HG03442 (cell line): ENCODE results near the gene BHLHA15.

Experiments used
- ATAC-seq: cut with Tn5 transposase; IDR thresholded peaks from one replicate; pipeline ENCODE4 v1.9.1; 2021; ENCODE audit warnings: mild to moderate bottlenecking, moderate library complexity; ENCODE audit not compliant: unreplicated experiment

Gene BHLHA15

DNA sequence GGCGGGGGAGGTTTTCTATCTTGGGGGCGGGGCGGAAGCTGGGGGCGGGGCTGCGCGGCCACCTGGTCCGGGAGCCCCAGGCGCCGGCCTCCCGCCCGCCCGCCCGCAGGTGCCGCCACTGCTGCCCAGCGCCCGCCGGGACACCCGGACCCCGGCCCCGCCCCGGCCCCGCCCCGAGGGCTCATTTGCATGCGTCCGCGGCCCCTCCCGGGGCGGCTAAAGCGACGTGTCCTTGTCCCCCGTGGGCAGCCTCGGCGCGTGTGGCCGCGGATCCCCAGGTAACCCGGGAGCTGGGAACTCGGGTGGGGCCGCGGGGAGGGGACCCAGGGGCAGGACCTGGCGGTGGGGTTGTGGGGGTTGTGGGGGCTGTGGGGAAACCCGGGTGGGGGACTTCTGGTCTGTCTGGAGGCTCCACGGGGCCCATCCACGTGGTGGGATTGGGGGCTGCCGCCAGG, at the start of gene BHLHA15:
TSS of gene BHLHA15 (plus strand) at position 219 of the 455 bp plus-strand sequence. CDS start 871 bp downstream, outside the sequence.
- no peak for ATAC-seq

DNA sequence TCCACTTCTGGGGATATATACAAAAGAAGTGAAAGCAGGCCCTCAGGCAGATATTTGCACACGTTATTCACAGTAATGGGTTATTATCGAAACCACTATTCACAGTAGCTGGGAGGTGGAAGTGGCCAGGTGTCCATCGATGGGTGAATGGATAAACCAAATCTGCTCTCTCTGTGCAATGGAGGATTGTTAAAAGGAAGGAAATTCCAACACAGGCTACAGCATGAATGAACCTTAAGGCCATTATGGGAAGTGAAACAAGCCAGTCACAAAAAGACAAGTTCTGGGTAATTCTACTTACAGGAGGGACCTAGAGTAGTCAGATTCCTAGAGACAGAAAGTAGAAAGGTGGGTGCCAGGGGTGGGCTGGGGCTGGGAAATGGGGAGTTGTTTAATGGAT, 48.5 kb upstream of the BHLHA15 start:
- no peak for ATAC-seq

DNA sequence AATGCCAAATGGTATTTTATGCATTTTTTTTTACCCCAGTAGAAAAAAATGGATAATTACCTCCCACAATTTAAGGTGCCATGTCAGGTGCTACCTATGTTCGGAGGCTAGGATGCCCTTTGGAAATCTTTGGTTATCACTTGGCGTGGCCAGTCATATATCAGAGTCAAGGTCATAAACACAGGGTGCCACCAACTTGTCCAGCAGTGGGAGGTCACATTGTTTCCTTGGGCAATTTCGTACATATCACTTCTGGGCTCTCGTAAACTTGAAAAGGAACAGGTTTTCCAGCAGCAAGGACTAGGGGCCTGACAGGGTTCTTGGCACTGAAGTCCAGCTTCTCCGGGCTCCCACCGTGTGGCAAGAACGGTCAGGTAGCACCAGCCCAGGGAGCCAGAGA, 48.0 kb upstream of the BHLHA15 start:
- no peak for ATAC-seq

DNA sequence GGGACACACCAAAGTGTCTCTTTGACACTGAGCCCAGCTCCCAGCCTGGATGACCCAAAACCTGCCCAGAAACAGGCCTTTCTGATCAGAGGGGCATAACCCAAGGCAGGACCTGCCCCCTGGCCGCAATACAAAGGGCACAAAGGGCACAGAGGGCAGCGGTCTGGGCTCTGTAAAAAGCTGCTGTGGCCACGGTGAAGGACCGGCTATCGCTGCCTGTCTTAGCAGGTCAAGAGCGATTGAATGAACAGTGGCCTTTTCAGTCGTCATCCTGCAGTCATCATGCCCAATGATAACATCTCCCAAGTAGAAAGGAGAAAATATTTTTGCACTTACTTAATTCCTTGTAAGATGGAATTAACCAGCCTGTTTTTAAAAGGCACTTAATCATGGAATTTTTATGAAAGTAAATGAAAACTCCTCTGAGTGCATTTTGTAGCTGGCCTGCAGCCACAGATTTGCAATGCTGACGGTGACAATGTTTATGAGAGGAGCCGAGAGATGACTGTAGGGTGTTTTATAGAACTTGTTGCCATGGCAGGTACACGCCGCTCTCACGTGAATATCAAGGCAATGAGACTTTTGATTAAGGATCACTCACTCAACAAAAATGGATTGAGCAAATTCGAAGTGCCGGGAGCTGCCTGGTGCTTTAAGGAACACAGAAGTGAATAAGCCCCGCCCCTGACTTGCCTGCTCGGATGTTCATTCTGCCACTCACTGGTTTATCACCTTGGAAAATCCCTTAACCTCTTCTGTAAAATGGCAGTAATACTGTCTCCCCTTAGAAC, 47.3 kb upstream of the BHLHA15 start:
- no peak for ATAC-seq

DNA sequence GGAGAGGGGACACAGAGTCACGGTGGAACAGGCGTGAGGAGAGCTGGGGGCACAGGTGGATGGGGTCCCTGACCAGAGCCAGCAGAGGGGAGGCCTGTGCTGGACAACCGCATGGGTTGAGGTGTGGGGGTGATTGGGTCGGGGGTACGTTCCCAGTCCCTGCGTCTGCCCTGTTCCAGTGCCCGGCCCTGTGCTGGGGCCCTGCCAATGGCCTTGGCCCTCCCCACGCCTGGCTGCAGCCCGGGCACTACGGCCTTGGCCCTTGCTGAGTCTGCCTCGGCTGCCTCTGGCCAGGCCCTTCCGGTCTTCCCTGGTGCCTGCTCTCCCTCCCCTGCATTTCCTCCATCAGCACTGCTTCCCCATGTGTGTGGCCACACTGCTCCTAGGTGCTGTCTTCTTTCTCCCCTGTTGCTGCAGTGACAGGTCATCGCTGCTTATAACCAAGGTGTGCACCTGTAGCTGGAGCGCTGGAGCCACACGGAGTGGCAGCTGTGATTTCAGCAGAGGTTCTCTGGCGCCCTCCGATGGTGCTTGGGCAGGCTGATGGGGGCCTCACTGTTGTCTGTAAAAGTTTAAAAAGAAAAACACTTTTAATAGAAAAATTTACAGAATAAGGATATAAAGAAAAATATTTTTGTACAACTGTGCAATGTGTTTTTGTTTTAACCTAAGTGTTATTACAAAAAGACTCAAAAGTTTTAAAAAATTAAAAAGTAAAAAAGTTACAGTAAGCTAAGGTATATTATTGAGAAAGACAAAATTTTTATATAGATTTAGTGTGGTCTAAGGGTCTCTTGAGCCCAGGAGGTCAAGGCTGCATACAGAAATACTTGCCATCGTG, 45.2 kb upstream of the BHLHA15 start:
- ATAC-seq, result peak; percentile 64

DNA sequence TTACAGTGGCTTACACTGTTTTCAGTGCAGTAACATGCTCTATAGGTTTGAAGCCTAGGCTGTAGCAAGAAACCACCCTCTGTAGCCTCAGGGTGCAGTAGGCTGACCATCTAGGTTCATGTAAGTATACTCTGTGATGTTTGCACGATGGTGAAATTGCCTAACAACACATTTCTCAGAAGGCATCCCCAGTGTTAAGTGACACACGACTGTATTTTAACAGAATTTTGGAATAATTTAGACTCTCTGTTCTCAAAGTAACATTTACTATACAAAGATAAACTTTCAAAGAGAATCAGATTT, 44.6 kb upstream of the BHLHA15 start:
- no peak for ATAC-seq

DNA sequence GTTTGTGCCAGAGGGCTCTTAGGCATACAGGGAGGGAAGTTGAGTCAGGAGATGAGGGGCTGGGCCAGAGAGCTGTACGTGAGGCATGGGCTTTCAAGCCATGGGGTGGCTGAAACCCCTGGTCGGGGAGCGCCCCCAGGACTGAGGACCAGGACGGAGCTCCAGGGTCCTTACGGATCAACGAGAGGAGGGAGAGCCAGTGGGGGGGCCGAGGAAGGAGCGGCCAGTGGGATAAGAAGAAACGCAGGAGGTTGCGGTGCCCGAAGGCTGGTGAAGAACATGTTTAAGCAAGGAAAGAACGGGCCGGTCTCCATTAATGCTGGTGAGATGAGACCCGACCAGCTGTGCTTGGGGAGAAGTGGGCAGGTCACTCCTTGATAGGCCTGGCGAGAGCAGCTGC, 43.6 kb upstream of the BHLHA15 start:
- ATAC-seq, result no peak

DNA sequence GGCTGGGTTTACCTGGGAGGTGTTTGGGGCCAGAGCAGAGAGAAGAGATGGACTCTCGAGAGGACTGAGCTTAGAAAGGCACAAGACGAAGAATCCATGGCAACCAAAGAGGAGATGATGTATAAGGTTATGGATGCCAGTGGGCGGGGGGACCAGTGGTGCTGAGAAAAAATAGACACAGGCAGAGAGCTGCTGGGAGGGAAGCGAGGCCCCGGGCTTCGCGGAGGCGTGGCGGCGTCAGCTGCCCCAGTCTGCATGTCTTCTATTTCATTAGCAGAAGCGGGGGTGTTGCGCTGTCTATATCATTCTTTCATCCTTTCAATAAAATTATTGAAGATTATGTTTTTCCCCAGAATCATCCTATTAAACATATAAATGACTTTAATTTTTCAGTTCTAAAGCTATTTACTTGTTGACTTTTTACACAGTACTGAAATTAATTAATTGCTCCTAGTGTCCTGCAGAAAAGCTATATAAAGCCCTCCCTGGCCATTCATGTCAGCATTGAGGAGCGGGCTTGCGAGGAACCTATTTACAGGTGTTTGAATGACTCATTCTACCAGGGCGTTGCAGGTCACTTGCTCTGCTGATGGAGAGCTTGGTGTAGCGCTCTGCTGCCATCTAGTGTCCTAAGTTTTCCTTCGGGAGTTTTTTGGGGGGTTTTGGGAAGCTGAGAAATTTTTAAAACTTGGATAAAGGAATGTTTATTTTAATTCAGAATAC, 42.9 kb upstream of the BHLHA15 start:
- peak; percentile 79 for ATAC-seq

DNA sequence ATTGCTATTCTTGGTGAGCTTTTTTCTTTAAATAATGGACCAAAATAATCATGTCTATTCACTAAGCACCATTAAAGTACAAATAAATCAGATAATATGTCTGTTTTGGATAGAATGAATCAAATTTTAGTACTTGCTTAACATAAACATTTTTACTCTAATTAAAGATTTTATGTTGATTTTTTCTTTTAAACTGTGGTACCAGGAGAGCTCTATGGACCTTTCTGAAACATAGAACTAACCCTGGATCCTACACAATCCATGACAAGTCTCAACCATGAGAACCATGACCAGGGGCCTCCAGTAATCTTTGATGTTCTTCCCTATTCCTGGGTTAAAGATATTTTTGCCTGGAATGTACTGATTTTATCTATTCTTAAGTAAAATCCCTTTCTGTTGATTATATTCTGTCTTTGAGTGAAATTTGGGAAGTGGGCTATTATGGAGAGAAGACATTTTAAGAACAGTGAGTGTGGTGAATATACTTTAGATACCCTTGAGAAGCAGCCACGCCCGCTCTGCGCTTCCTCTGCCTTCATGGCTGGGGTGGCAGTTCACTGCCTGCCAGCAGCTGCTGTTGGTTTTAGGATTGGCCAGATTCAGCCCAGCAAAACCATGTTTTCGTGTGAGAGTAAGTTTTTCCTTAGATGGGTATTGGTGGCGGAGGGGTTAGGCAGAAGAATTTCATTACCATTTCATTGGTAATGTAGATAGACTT, 42.2 kb upstream of the BHLHA15 start:
- ATAC-seq, result no peak

DNA sequence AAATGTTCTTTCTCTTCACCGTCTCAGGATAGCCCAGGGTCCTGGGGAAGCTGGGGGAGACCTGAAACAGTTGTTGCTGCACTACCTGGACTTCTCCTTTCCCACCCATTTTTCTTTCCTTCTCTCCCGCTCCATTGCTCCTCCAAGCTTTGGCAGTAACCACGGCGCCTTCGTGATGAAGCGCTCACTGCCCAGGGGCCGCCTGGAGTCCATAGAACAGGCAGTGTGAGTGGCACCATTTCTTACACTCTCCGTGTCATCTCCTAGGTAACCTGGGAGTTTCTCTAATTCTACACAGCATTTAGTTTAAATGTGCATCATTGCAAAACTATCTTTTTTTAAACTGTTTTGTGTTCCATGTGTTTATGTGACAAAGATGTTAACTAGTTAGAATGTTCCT, 40.3 kb upstream of the BHLHA15 start:
- ATAC-seq, result no peak

DNA sequence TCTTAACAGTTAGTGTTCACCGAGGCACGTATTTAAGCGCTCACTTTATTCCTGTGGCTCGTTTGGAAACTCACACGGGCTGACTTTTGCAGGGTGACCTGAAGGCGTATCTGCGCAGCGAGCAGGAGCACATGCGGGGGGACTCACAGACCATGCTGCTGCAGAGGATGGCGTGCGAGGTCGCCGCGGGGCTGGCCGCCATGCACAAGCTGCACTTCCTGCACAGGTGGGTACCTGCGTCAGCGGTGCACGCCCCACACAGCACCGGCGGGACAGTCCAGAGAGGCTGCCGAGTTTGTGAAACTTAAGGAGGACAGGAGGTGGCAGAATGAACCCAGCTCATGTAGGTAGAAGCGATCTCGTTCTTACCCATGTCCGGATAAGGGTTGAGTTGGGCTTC, 39.8 kb upstream of the BHLHA15 start:
- ATAC-seq, result no peak

DNA sequence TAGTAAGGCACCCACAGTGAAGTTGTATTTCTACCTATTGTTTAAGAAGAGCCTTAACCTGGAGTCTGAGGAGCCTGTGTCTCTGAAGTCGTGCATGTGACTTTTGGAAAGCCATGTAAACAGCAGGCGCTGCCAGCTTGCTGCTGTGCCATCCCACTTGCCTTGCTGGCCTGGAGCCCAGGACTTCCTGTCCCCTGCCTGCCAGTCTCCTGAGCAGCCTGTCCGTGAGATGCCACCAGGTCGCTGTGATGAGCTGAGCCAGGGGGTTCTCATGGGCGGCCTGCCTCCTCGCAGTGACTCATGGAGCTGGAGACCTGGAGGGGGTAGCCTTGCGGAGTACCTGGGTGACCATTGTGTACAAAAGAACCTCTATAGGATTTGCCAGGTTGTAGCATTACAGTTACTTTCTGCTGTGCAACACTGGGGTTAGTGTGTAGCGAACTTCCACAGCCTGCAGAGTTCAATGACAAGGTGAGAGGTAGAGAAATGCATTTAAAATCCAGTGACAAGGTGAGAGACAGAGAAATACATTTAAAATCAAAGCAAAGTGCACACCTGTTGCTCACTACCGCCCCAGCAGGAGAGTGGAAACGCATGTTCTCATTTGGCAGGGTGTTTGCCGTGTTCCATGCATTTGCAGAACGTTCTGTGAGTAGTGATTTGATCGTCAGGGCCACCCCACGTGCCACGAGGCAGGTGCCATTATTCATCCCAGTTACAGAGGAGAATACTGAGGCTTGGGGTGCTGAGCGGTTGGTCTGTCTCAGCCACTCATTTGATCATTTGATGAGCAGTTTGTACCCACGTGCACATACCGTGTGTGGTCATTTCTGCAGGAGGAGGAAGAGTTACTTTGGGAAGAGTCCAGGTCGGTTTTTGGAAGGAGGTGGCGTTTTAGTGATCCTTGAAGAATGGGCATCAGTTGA, 36.6 kb upstream of the BHLHA15 start:
- ATAC-seq, result no peak

DNA sequence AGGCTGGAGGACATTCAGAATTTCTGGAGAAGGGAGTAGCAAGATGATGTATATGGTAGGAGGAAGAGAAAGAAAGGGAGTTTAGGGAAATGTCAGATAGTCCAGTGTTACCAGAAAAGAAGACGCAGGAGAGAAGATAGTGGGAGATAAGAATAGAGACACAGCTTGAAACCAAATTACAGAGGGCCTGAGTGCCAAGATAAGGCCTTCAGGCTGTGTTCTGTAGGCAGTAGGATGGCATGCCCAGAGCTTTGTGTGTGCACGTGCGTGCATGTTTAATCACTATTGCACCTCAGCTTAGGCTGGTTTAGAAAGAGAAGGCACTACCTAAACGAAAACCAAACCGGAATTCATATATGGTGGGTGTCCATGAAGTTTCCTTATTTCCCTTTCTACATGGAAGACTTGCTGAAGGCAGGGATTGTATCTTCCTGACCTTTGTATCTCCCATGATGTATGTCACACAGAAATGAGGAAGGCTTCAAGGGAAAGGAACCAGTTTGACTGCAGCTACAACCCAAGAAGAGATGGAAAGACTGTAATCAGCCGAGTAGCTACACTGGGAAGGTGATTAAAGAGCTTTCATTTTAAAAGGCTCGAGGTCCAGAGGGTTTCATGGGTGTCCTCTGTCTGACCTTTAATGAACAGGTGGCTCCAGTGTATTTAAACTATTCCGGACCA, 35.8 kb upstream of the BHLHA15 start:
- no peak for ATAC-seq

DNA sequence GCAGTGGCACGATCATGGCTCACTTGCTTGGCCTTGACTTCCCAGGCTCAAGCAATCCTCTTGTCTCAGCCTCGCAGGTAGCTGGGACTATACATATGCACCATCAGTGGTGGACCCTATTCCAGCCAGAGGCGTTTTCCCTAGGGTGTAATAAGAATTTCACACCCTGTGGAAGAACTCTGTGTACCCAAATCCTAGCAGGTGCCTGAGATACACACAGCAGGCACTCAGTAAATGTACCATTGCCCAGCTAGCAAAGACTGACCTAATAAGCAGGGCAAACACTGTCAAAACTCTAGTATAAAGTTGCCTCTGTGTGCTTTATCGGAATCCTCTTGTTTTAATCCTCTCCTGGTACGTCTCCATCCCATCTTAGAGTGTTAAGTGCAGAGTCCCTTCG, 33.7 kb upstream of the BHLHA15 start:
- no peak for ATAC-seq

DNA sequence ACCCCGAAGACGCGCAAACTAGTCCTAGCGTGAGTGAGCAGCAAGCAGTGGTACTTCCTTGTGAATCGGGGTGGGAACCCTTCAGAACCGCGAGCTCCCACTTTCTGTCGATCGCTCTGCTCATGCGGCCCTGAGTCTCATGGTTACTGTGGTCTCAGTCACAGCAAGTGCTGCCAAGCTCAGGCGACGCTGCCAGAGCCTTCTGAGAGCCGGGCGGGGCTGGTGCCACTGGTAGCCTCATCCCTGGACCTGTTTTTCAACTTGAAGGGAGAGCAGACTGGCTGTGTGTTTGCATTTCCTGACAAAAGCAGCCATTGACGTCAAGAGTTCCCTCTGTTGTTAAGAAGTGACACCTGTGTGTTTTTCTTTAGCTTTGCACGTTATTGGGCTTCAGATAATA, 32.9 kb upstream of the BHLHA15 start:
- no peak for ATAC-seq

DNA sequence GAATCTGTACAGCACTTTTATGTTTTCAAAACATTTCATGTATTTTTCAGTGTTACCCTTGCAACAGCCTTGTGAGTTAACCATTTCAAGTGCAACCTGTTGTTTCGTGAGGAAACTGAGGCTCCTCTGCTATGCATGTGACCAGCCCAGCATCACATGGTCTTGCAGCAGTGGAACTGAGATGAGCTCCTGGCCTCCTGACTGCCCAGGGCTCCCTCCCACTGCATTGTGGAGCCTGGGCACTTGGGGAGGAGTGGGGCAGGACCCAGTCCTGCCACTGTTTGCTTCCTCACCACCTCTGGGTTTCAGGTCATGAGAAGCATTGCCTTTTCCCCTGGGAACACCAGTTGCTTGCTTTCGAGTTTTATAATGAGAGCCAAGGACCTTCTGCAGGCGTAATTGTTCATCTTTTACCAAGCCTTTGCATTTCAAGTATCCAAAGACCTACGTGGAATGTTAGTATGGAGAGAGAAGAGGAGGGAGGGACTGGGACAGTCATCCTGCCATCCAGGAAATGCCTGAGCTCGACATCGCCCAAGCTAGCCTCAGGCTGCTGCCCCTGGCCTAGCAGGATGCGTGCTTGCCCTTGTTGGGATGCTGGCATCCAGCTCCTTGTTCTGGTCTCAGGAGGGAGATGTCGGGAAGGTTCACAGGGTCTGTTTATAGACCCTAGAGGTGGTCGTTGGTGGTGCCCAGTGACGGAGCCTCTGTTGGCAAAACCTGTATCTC, 32.3 kb upstream of the BHLHA15 start:
- ATAC-seq, result no peak

DNA sequence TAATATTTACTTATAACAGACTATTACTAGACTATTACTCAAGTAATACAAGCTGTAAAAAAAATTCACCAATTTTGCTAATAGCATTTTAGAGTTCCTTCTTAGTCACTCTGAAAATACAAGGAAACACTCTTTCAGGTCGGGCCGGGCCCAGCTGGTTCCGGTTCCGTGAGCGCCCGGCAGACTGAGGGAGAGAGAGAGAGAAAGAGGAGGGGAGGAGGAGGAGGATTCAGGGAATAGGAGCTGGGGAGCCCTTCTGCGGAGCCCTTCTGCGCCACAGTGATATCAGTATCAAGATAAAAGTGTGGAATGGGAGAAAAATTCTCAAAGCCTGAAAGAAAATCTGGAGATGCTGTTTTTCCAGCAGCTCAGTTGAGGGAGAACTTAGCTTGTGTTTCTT, 30.5 kb upstream of the BHLHA15 start:
- no peak for ATAC-seq

DNA sequence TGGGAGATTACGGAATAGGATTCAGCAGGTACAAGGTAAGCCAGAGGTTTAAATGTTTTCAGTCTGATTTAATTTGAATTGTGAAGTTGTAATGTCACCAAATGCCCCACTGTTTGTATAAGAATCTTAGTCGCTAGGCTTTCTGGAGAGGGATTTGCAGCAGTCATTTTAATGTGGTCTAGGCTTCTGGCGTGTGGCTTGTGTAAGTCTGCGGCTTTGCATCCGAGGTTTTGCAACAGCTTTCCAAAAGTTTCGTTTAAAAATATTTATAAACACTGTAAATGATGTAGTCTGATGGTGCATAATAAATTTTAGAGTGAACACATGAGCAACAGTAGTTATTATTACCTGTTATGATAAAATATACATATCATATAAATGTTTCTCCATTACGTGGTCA, 26.1 kb upstream of the BHLHA15 start:
- ATAC-seq, result no peak
